NB4 (cell line): ENCODE measurements around the gene HCK.

ENCODE experiments used
- MYC ChIP-seq: IDR thresholded peaks from 2 replicates; pipeline ENCODE4 v1.6.1; 2011; ENCODE audit warnings: low read depth, low read length
- POLR2A ChIP-seq: IDR thresholded peaks from 2 replicates; pipeline ENCODE4 v1.6.1; 2011; ENCODE audit warnings: mild to moderate bottlenecking; ENCODE audit not compliant: insufficient read length; ENCODE audit errors: extremely low read depth
- TF ChIP-seq, protein P1 (sequence below): IDR thresholded peaks from one replicate; pipeline ENCODE4 v1.5.1; 2012; ENCODE audit warnings: low read depth, low read length
- TF ChIP-seq, protein P2 (sequence below): IDR thresholded peaks from 2 replicates; pipeline ENCODE4 v1.6.1; 2011; ENCODE audit warnings: low read depth, low read length

DNA sequence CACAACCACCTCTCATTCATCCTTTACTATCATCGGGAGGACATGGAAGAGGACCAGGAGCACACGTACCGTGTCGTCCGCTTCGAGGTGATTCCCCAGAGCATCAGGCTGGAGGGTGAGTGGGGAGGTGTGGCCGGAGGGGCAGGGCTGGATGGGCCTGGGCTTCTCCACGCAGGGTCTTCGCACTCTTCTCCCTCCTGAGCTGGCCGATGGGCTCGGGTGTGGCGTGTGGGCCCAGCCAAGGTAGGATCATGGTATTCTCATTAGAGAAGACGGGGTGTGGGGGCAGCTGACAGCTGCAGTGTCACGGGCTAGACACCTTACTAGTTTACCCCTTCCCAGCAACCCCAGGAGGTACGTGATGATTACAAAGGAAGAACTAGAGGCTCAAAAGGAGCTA, 90.9 kb downstream of the HCK start:
- TF ChIP-seq, protein P1, sequence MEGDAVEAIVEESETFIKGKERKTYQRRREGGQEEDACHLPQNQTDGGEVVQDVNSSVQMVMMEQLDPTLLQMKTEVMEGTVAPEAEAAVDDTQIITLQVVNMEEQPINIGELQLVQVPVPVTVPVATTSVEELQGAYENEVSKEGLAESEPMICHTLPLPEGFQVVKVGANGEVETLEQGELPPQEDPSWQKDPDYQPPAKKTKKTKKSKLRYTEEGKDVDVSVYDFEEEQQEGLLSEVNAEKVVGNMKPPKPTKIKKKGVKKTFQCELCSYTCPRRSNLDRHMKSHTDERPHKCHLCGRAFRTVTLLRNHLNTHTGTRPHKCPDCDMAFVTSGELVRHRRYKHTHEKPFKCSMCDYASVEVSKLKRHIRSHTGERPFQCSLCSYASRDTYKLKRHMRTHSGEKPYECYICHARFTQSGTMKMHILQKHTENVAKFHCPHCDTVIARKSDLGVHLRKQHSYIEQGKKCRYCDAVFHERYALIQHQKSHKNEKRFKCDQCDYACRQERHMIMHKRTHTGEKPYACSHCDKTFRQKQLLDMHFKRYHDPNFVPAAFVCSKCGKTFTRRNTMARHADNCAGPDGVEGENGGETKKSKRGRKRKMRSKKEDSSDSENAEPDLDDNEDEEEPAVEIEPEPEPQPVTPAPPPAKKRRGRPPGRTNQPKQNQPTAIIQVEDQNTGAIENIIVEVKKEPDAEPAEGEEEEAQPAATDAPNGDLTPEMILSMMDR, result no peak
- TF ChIP-seq, protein P2, sequence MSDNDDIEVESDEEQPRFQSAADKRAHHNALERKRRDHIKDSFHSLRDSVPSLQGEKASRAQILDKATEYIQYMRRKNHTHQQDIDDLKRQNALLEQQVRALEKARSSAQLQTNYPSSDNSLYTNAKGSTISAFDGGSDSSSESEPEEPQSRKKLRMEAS, result no peak
- TF ChIP-seq POLR2A, result no peak
- TF ChIP-seq MYC, result no peak
